SK-N-MC (cell line): Measurements from ENCODE around the gene CYP17A1.

Experiments
- EZH2 ChIP-seq: fragments of 200-600 bp; sonication (generic); IDR thresholded peaks from one replicate; pipeline ENCODE4 v1.6.1; 2017; ENCODE audit warnings: antibody characterized with exemption
- FOXP2 ChIP-seq: optimal IDR thresholded peaks from 2 replicates; pipeline ENCODE3; 2011; ENCODE audit warnings: mild to moderate bottlenecking, moderate library complexity; ENCODE audit not compliant: insufficient read depth; ENCODE audit errors: extremely low read length, control extremely low read depth
- POLR2AphosphoS5 ChIP-seq: IDR thresholded peaks from 2 replicates; pipeline ENCODE4 v1.6.1; 2012; ENCODE audit warnings: mild to moderate bottlenecking, low read depth, low read length, borderline replicate concordance

GRCh38 chr10:102817175-102817574 is 20.0 kb downstream of the CYP17A1 start:
- no peak for TF ChIP-seq POLR2AphosphoS5
- TF ChIP-seq EZH2, result no peak
- TF ChIP-seq FOXP2, result no peak
